H9 (cell line): ENCODE results near the gene COX10. TPM values are rescaled to one million over a fixed set of nuclear protein-coding genes. Genes with fewer than 3 reads are reported as not detected.

Experiments
- DNase-seq: peaks from one replicate; pipeline ENCODE4 v3.0.0-alpha.2; 2017
- H2AFZ ChIP-seq: one replicate; pipeline ENCODE4 v1.6.1; 2013; ENCODE audit warnings: mild to moderate bottlenecking, low read length, control low read depth, moderate library complexity
- H2AK5ac ChIP-seq: 2 replicates; pipeline ENCODE4 v1.6.1; 2013; ENCODE audit warnings: low read length, control low read depth, mixed read lengths; ENCODE audit not compliant: insufficient read length
- H2BK120ac ChIP-seq: one replicate; pipeline ENCODE4 v1.6.1; 2013; ENCODE audit warnings: low read depth, mild to moderate bottlenecking, low read length, control low read depth, inconsistent platforms; ENCODE audit not compliant: poor library complexity, severe bottlenecking
- H2BK12ac ChIP-seq: 2 replicates; pipeline ENCODE4 v1.6.1; 2013; ENCODE audit warnings: low read length, control low read depth, mixed read lengths, low read depth; ENCODE audit not compliant: insufficient read length
- H2BK15ac ChIP-seq: 2 replicates; pipeline ENCODE4 v1.6.1; 2013; ENCODE audit warnings: low read depth, low read length, control low read depth
- H2BK20ac ChIP-seq: one replicate; pipeline ENCODE4 v1.6.1; 2013; ENCODE audit warnings: low read depth, mild to moderate bottlenecking, low read length, control low read depth, inconsistent platforms; ENCODE audit not compliant: poor library complexity, severe bottlenecking
- H2BK5ac ChIP-seq: 2 replicates; pipeline ENCODE4 v1.6.1; 2013; ENCODE audit warnings: low read length, control low read depth, mixed read lengths; ENCODE audit not compliant: insufficient read length
- H3K14ac ChIP-seq: 2 replicates; pipeline ENCODE4 v1.6.1; 2013; ENCODE audit warnings: low read length, control low read depth; ENCODE audit not compliant: insufficient read depth
- H3K18ac ChIP-seq: 2 replicates; pipeline ENCODE4 v1.6.1; 2013; ENCODE audit warnings: low read depth, mild to moderate bottlenecking, mixed read lengths, low read length, control low read depth; ENCODE audit not compliant: insufficient read length
- H3K23ac ChIP-seq: 2 replicates; pipeline ENCODE4 v1.6.1; 2013; ENCODE audit warnings: low read length, control low read depth, mixed read lengths, low read depth; ENCODE audit not compliant: insufficient read length
- H3K23me2 ChIP-seq: 2 replicates; pipeline ENCODE4 v1.6.1; 2013; ENCODE audit warnings: low read depth, mild to moderate bottlenecking, mixed read lengths, low read length, control low read depth; ENCODE audit not compliant: insufficient read length, poor library complexity, severe bottlenecking
- H3K27ac ChIP-seq: 2 replicates; pipeline ENCODE4 v1.5.1; 2013; ENCODE audit warnings: low read length, control low read depth, mixed read lengths, low read depth; ENCODE audit not compliant: insufficient read length
- H3K27me3 ChIP-seq: 2 replicates; pipeline ENCODE4 v1.6.1; 2013; ENCODE audit warnings: low read length, control low read depth, inconsistent platforms; ENCODE audit not compliant: insufficient read depth
- H3K4ac ChIP-seq: 2 replicates; pipeline ENCODE4 v1.6.1; 2013; ENCODE audit warnings: low read depth, mild to moderate bottlenecking, control low read depth, inconsistent platforms, low read length, moderate library complexity
- H3K4me1 ChIP-seq: 2 replicates; pipeline ENCODE4 v1.6.1; 2013; ENCODE audit warnings: low read length, control low read depth, inconsistent platforms; ENCODE audit not compliant: insufficient read depth
- H3K4me2 ChIP-seq: 2 replicates; pipeline ENCODE4 v1.6.1; 2013; ENCODE audit warnings: low read length, control low read depth, mixed read lengths; ENCODE audit not compliant: insufficient read length, insufficient read depth
- H3K56ac ChIP-seq: 2 replicates; pipeline ENCODE4 v1.6.1; 2013; ENCODE audit warnings: low read depth, mild to moderate bottlenecking, mixed read lengths, low read length, control low read depth; ENCODE audit not compliant: insufficient read length
- H3K79me1 ChIP-seq: 2 replicates; pipeline ENCODE4 v1.6.1; 2013; ENCODE audit warnings: low read depth, mild to moderate bottlenecking, moderate library complexity, low read length, control low read depth, inconsistent platforms; ENCODE audit not compliant: insufficient read depth, poor library complexity, severe bottlenecking
- H3K79me2 ChIP-seq: 2 replicates; pipeline ENCODE4 v1.6.1; 2013; ENCODE audit warnings: low read length, control low read depth, inconsistent platforms; ENCODE audit not compliant: insufficient read depth
- H3K9ac ChIP-seq: 2 replicates; pipeline ENCODE4 v1.6.1; 2013; ENCODE audit warnings: low read length, control low read depth, mixed read lengths; ENCODE audit not compliant: insufficient read length; ENCODE audit errors: extremely low read depth
- H3K9me3 ChIP-seq: one replicate; pipeline ENCODE4 v1.6.1; 2013; ENCODE audit warnings: low read depth, low read length, inconsistent platforms; ENCODE audit not compliant: control insufficient read depth
- H3T11ph ChIP-seq: one replicate; pipeline ENCODE4 v1.6.1; 2013; ENCODE audit warnings: mild to moderate bottlenecking, low read length, control low read depth, inconsistent platforms
- H4K20me1 ChIP-seq: one replicate; pipeline ENCODE4 v1.6.1; 2013; ENCODE audit not compliant: control insufficient read depth, insufficient read length, insufficient read depth
- H4K5ac ChIP-seq: 2 replicates; pipeline ENCODE4 v1.6.1; 2013; ENCODE audit warnings: low read depth, mild to moderate bottlenecking, mixed read lengths, low read length, control low read depth; ENCODE audit not compliant: insufficient read length
- H4K8ac ChIP-seq: replicated peaks from 2 replicates; pipeline ENCODE4 v1.6.1; 2013; ENCODE audit warnings: low read length, control low read depth, mixed read lengths, low read depth; ENCODE audit not compliant: insufficient read length
- H4K91ac ChIP-seq: 2 replicates; pipeline ENCODE4 v1.6.1; 2013; ENCODE audit warnings: low read depth, mild to moderate bottlenecking, moderate library complexity, mixed read lengths, low read length, control low read depth; ENCODE audit not compliant: insufficient read length
- H3K27ac Mint-ChIP-seq, 3 experiments: 2 replicates in 2 of 3; 3 replicates in 1 of 3; pipeline ENCODE4 v1.8.0; 2020 to 2021; ENCODE audit warnings: mixed read lengths in 3 of 3, mild to moderate bottlenecking in 1 of 3, moderate library complexity in 1 of 3
- H3K27me3 Mint-ChIP-seq: 2 replicates; pipeline ENCODE4 v1.8.0; 2021; ENCODE audit warnings: low read depth, mild to moderate bottlenecking, moderate library complexity, mixed read lengths
- H3K36me3 Mint-ChIP-seq, 3 experiments: 2 replicates in 2 of 3; 3 replicates in 1 of 3; pipeline ENCODE4 v1.8.0; 2020 to 2021; ENCODE audit warnings: low read depth in 3 of 3, mixed read lengths in 3 of 3; ENCODE audit not compliant: insufficient read depth in 1 of 3
- H3K4me1 Mint-ChIP-seq, 2 experiments: 2 replicates each; pipeline ENCODE4 v1.8.0; 2020; ENCODE audit warnings: mixed read lengths in 2 of 2
- H3K4me3 Mint-ChIP-seq, 2 experiments: 2 replicates in 1 of 2; 3 replicates in 1 of 2; pipeline ENCODE4 v1.8.0; 2020 to 2021; ENCODE audit warnings: mild to moderate bottlenecking in 2 of 2, mixed read lengths in 2 of 2, moderate library complexity in 1 of 2
- H3K9me3 Mint-ChIP-seq, 2 experiments: 2 replicates in 1 of 2; 3 replicates in 1 of 2; pipeline ENCODE4 v1.8.0; 2020; ENCODE audit warnings: mild to moderate bottlenecking in 2 of 2, mixed read lengths in 2 of 2, moderate library complexity in 1 of 2
- CTCF ChIP-seq: fragments of 200-600 bp; sonication (generic); conservative IDR thresholded peaks from 3 replicates; pipeline ENCODE4 v1.8.0; 2021; ENCODE audit warnings: antibody characterized with exemption, mild to moderate bottlenecking
- WGBS: extraction: QIAGEN DNeasy Blood & Tissue Kit; methylation state at CpG from one replicate; pipeline ENCODE4 v1.1.7; 2013; ENCODE audit warnings: missing lambda C conversion rate, low lambda C conversion rate, mixed read lengths; ENCODE audit not compliant: insufficient read length; ENCODE audit errors: extremely low coverage; 5-methylcytosine and 5-hydroxymethylcytosine counted together
- total RNA-seq: library from RNA; stranded (reverse); gene quantifications from 2 replicates; pipeline ENCODE4 v1.2.1, GENCODE V29; 2021

The COX10 gene
- total RNA-seq, 1 experiment from 2014 or later, result 20.6 TPM

- no peak overlapping the region for H2BK20ac ChIP-seq
- H3K79me2 ChIP-seq, result no peaks in the 10 kb centered on the region
- H3K14ac ChIP-seq, result no peak overlapping the region
- Mint-ChIP-seq H3K4me1 (peaks cover 6 to 8% of the 10 kb centered on the region in 2 experiments), H3K4me3 (no peak overlapping the region), H3K9me3 (no peaks in the 10 kb centered on the region; a peak in 1 of 5 replicates), H3K27me3 (no peaks in the 10 kb centered on the region), H3K27ac (no peak overlapping the region), H3K36me3 (peaks cover 0 to 7% (median 4%) of the 10 kb centered on the region in 3 experiments; a peak in 2 of 7 replicates)
- no peak overlapping the region for H3K4me2 ChIP-seq
- H4K8ac ChIP-seq, result no peak overlapping the region
- WGBS, result no CpG with 5 or more reads among the region's 5 CpGs
- no peak overlapping the region for H3K9ac ChIP-seq
- no peak overlapping the region for H3K56ac ChIP-seq
- no peak overlapping the region for H3K23ac ChIP-seq
- H3K18ac ChIP-seq, result no peak overlapping the region
- H3K23me2 ChIP-seq, result no peaks in the 10 kb centered on the region
- DNase-seq, result no peak
- no peak for TF ChIP-seq CTCF
- no peak overlapping the region for H4K91ac ChIP-seq
- no peaks in the 10 kb centered on the region for H3K4me1 ChIP-seq
- H3K79me1 ChIP-seq, result no peaks in the 10 kb centered on the region
- H3K4ac ChIP-seq, result no peak overlapping the region
- H2AK5ac ChIP-seq, result no peak overlapping the region
- no peak overlapping the region for H2AFZ ChIP-seq
- H4K5ac ChIP-seq, result no peak overlapping the region
- no peaks in the 10 kb centered on the region for H4K20me1 ChIP-seq
- no peak overlapping the region for H2BK15ac ChIP-seq
- no peaks in the 10 kb centered on the region for H3K9me3 ChIP-seq
- H2BK5ac ChIP-seq, result no peak overlapping the region
- no peak overlapping the region for H2BK120ac ChIP-seq
- H3T11ph ChIP-seq, result no peak overlapping the region
- no peak overlapping the region for H2BK12ac ChIP-seq
- no peaks in the 10 kb centered on the region for H3K27me3 ChIP-seq
- H3K27ac ChIP-seq, result no peak overlapping the region
Observed at GRCh38 chr17:14149751-14150150, 80.4 kb downstream of the COX10 start.
